T-helper 17 cell (primary cell): ENCODE measurements around the gene NTN4. TPM values are rescaled to one million over a fixed set of nuclear protein-coding genes. Genes with fewer than 3 reads are reported as not detected.
"Not testable (repeated sequence)": the region's sequence is repeated elsewhere in the genome, so short reads cannot be mapped to it uniquely, and the experiment has no call there.

Source experiments
- ATAC-seq: fragments of 150-1000 bp; cut with Tn5 transposase; 2 replicates; pipeline ENCODE4 v1.10.0; 2021; ENCODE audit warnings: mild to moderate bottlenecking, moderate library complexity
- DNase-seq, 3 donors: peaks; one replicate each; pipeline versions ENCODE4 v3.0.0 to v3.0.0-alpha.2; 2020 to 2021
- H3K9me3 ChIP-seq: one replicate; pipeline ENCODE4 v1.7.0; 2013; ENCODE audit warnings: low read length, mild to moderate bottlenecking; ENCODE audit not compliant: control insufficient read depth, poor library complexity, severe bottlenecking
- H3K27ac Mint-ChIP-seq: one replicate; pipeline ENCODE4 v1.8.0; 2022; ENCODE audit warnings: mild to moderate bottlenecking, moderate library complexity, mixed read lengths
- H3K27me3 Mint-ChIP-seq: one replicate; pipeline ENCODE4 v1.8.0; 2022; ENCODE audit warnings: mixed read lengths
- H3K36me3 Mint-ChIP-seq: one replicate; pipeline ENCODE4 v1.8.0; 2022; ENCODE audit warnings: low read depth, mixed read lengths
- H3K4me1 Mint-ChIP-seq: one replicate; pipeline ENCODE4 v1.8.0; 2022; ENCODE audit warnings: mild to moderate bottlenecking, mixed read lengths
- H3K4me3 Mint-ChIP-seq: one replicate; pipeline ENCODE4 v1.8.0; 2022; ENCODE audit warnings: mild to moderate bottlenecking, moderate library complexity, mixed read lengths
- total RNA-seq, 4 donors: library from RNA in 2 of 4; stranded (reverse) in 2 of 4; gene quantifications; one replicate each; pipeline ENCODE4 v1.2.3 and lab custom pipeline; 2022 to 2026

Gene NTN4
- 1 to 10 TPM; 4.8 to 7.6 TPM for total RNA-seq
- total RNA-seq (lab: John Stamatoyannopoulos, UW): 2.9 to 20.0 reads per million in 2 donors

DNA sequence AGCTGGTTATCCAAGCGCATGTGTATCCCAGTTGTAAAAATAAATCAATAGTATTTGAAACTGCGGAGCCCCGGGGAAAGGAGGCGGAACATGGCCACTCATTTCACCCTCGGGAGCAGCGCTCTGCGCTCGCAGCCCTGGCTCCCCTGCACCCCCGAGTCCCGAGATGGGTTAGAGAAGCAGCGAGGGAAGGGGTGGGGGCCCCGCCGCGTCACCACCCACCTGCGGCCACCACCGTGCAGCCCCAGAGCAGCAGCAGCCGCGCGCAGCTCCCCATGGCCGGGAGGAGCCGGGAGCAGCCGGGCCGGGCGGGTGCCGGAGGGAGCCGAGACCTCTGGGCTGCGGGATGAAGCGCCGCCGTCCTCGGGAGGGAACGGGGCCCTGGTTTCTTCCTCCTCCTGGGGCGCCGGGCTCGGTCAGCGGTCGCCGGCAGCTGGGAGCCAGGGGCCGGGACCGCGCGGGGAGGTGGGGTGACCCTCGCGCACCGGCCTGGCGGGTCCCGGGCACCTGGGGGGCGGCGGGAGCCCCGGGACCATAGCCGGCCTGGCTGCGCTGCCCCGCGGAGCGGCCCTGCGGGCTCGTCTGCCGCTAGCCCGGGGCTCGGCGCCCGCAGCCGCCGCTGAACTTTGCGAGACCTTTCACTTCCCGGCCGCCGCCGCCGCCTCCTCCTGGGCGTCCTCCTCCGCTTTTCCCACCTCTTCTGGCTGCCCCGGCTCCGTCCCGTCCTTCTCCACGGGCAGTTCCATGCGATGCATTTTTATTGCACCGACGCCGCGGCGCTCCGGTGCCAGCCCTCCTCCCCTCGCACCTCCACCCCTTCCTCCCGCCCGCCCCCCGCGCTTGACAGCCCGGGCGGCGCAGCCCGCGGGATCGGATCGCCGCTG lies at the start of gene NTN4:
NTN4 (minus strand) TSS at position 732 of the 884 bp plus-strand sequence; CDS start at position 277, 455 bp downstream.
- Mint-ChIP-seq H3K27me3 (peaks cover 35% of the 10 kb centered on the region), H3K4me3 (peak within 1 kb of the TSS; percentile 96), H3K4me1 (peaks cover 20% of the 10 kb centered on the region), H3K36me3 (peaks cover 4% of the 10 kb centered on the region), H3K27ac (peak within 1 kb of the TSS; percentile 89)
- peak; percentile 16 to 22 (median 19) for DNase-seq
- peak; percentile 72 for ATAC-seq
- H3K9me3 ChIP-seq: no peaks in the 10 kb centered on the region

DNA sequence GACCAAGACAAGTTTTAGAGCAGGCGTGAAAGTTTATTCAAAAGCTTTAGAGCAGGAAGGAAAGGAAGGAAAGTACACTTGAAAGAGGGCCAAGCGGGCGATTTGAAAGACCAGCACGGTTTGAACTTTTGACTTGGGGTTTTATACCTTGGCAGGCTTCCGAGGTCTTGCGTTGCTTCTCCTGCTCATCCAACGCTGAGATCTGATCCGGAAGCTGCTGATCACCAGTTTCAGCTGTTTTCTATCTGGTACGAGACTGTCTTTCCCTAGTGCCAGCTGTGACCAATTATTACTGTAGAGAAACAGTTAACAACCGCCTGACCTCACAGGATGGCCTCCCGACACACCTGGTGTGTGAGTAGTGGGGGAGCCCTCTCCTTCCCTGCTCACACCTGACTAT lies 47.6 kb upstream of the NTN4 start:
- Mint-ChIP-seq H3K27me3 (peaks cover 8% of the 10 kb centered on the region), H3K4me1 (peaks cover 8% of the 10 kb centered on the region), H3K27ac (no peak overlapping the region), H3K36me3 (no peaks in the 10 kb centered on the region), H3K4me3 (no peak overlapping the region)
- no peak for DNase-seq
- no peaks in the 10 kb centered on the region for H3K9me3 ChIP-seq
- ATAC-seq: no peak

DNA sequence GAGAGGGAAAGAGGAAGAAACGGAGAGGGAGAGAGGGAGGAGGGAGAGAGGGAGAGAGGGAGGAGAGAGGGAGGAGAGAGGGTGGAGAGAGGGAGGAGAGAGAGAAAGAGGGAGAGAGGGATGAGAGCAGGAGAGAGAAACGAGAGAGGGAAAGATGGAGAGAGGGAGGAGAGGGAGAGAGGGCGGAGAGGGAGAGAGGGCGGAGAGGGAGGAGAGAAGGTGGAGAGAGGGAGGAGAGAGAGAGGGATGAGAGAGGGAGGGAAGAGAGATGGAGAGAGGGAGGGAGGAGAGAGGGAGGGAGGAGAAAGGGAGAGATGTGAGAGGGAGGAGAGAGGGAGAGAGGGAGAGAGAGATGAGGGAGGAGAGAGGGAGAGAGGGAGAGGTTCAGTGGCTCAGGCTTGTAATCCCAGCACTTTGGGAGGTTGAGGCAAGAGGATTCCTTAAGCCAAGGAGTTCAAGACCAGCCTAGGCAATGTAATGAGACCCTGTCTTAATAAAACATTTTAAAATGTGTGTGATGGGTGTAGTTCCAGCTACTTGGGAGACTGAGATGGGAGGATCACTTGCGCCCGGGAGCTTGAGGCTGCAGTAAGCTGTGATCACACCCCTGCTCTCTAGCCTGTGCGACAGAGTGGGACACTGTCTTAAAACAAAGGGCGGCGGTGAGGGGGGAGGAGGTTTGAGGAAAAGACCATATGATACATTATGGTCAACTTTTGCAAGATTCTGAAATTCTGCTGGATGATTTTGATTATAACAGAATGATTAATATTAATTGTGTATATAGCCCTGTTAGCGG lies 46.9 kb upstream of the NTN4 start:
- H3K27me3 Mint-ChIP-seq: peaks cover 9% of the 10 kb centered on the region
- no peak for ATAC-seq
- H3K36me3 Mint-ChIP-seq: no peaks in the 10 kb centered on the region
- H3K4me1 Mint-ChIP-seq: peaks cover 8% of the 10 kb centered on the region
- H3K27ac Mint-ChIP-seq: no peak overlapping the region
- no peaks in the 10 kb centered on the region for H3K9me3 ChIP-seq
- no peak overlapping the region for H3K4me3 Mint-ChIP-seq
- no peak for DNase-seq

DNA sequence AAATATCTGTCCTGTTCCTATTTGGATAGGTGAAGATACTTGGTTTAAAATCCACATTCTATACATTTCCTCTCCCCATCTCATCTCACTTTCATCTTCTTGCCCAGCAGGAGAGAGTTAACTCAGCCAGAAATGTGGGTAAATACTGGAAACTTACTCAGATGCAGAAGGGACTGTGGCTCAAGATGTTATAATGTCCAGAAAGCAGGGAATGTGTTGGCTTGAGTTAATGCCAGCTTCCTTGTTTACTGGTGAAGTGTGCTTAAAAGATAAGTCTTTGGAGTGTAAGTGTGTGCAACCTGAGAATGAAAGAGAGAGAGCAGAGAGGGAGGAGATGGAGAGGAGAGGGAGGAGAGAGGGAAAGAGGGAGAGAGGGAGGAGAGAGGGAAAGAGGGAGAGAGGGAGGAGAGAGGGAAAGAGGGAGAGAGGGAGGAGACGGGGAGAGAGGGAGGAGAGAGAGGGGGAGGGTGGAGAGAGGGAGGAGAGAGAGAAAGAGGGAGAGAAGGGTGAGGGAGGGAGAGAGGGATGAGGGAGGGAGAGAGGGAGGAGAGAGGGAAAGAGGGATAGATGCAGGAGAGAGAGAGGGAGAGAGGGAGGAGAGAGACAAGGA lies 46.2 kb upstream of the NTN4 start:
- Mint-ChIP-seq H3K27me3 (peaks cover 12% of the 10 kb centered on the region), H3K27ac (no peak overlapping the region), H3K36me3 (no peaks in the 10 kb centered on the region), H3K4me1 (peaks cover 8% of the 10 kb centered on the region), H3K4me3 (no peak overlapping the region)
- H3K9me3 ChIP-seq: no peaks in the 10 kb centered on the region
- ATAC-seq (no peak), DNase-seq (no peak)

DNA sequence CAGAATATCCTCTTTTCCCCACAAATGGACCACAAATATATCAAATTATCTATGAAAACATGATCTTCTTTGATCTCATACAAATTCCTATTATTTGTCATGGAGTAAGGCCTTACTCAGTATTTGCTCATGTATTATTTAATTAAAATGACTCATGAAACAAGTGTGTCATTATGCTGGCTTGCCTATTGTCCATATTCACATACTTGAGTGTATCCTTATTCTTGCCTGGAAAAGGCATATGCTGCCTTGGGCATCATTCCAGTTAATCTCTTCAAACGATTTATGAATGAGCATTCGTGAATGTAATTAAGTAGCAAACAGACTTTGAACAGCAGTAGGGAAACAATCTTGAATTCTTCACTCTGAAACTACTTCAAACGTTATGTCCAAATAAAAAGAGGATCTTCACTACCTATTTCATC lies 45.6 kb upstream of the NTN4 start:
- H3K36me3 Mint-ChIP-seq: no peaks in the 10 kb centered on the region
- H3K27ac Mint-ChIP-seq: no peak overlapping the region
- peaks cover 12% of the 10 kb centered on the region for H3K27me3 Mint-ChIP-seq
- H3K4me3 Mint-ChIP-seq: no peak overlapping the region
- H3K4me1 Mint-ChIP-seq: peaks cover 8% of the 10 kb centered on the region
- no peaks in the 10 kb centered on the region for H3K9me3 ChIP-seq
- no peak for ATAC-seq
- DNase-seq: no peak

DNA sequence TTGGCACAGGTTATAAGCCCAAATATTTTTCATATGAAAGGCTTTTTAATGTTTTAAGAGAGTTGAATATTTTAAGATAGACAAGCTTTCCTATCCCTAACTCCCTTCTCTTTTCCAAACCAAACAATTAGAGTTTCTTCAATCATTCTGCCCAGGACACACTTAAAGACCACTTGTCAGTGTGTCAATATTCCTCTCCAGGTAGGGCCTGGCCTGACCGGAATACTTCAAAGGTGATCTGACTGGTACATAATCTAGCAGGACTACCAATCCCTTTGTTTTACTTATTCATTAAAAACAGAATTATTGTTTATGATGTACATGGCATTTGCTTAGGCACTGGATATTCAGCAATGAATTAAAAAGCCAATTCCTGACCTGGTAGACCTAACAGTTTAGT lies 44.0 kb upstream of the NTN4 start:
- H3K9me3 ChIP-seq: no peaks in the 10 kb centered on the region
- Mint-ChIP-seq H3K4me1 (peaks cover 8% of the 10 kb centered on the region), H3K27me3 (peaks cover 21% of the 10 kb centered on the region), H3K36me3 (no peaks in the 10 kb centered on the region), H3K27ac (no peak overlapping the region), H3K4me3 (no peak overlapping the region)
- no peak for ATAC-seq
- DNase-seq: no peak

DNA sequence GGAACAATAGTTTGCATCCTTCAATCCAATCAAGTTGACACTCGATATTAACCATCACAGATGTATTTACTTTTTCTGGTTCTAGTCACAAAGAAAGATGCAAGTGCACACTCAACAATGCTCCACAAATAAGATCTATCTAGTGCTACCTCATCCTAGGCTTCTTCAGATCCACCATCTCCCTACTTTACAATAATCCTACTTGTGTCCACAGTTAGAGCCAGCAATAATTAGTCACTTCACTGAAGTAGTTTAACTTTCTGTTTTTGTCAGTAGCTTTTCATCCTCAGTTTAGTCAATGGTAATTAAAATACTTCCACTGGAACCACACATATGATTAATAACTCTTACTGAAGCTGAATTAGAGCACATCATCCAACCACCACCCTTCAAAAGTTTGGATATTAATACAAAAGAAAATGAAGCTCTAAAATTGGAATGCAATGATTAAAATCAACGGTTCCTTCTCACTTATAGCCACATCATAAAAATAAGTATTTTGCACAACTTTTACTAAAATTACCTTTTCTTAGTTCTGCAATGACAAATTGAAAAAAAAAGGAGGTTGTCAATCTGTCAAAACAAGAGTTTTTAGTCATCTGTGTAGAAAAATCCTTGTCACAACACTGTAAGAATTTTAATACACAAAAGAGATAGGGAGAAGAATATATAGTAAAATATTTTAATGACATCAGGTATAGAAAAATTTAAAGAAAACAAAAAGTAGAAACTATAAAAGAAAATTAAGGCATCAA lies 39.9 kb upstream of the NTN4 start:
- Mint-ChIP-seq H3K4me3 (no peak overlapping the region), H3K27ac (no peak overlapping the region), H3K36me3 (no peaks in the 10 kb centered on the region), H3K27me3 (peaks cover 17% of the 10 kb centered on the region), H3K4me1 (peaks cover 7% of the 10 kb centered on the region)
- no peak for ATAC-seq
- no peak for DNase-seq
- no peaks in the 10 kb centered on the region for H3K9me3 ChIP-seq

DNA sequence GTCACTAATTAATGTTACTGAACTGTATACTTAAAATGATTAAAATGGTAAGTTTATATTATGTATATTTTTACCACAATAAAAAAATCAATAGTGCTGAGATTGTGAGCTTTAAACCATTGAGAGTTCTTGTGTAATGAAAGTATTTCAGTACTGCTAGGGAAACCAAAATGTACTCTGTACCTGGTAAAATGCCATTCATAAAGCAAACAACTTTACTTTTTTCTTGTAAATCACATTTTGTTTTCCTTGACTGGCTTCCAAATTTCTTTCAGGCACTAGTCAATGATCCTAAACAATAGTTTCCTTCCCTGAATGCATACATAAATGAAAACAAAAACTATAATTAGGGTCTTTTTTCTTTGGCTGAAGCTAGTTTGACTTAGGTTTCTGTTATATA lies 38.8 kb upstream of the NTN4 start:
- DNase-seq: no peak
- no peaks in the 10 kb centered on the region for H3K9me3 ChIP-seq
- no peak for ATAC-seq
- Mint-ChIP-seq H3K27ac (no peak overlapping the region), H3K4me3 (no peak overlapping the region), H3K36me3 (no peaks in the 10 kb centered on the region), H3K27me3 (peaks cover 17% of the 10 kb centered on the region), H3K4me1 (peaks cover 7% of the 10 kb centered on the region)

DNA sequence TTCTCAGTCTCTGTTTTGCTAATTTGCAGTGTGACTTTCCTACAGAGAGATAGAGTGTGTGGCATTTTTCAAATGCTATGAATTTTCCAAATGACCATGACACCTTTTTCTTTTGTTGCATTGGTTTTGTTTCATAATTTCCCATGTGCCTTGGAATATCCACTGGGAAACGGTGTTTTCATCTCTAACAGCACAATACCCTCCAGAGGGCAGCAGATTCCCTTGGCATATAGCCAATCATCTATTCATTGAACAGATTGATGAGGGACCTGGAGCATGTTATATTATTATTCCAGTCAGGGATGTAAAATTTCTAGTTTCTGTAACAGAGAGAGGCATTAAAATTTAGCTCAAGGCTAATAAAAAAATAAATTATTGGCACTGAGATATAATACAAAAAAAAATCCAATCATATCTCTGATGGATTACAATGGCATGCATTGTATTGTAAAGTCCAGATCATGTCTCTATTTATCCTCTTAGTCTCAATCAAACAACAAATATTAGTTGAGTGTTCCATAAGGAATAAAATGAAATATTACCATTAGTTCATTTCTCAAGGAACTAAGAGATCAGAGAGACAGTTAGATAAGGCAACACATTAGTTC lies 29.6 kb upstream of the NTN4 start:
- Mint-ChIP-seq H3K36me3 (no peaks in the 10 kb centered on the region), H3K4me3 (no peak overlapping the region), H3K4me1 (no peaks in the 10 kb centered on the region)

DNA sequence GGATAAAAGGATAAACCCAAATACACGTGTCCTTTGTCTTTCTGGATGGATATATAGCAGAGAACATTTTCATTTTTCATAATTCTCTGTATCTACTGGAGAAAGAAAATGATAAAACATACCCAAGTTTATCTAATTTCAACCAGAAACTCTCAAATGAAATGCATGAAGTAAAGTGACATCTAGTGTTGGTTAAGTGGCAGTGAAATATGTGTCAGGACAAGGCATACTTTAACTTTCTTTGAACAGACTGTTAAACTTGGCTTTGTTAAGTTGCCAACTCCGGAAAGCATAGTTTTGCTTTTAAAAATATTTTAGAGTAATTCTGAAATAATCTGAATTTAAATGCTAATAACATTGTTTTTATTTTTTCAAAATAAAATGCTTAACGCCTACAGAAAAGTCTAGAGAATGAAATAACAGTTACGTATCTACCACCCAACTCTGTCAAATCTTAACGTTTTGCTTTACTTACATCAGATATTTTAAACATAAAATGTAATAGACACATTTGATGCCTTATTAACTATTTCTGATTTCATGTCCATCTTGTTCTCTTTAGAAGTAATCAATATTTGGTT lies 25.2 kb upstream of the NTN4 start:
- no peak for DNase-seq
- H3K4me3 Mint-ChIP-seq: no peak overlapping the region
- H3K9me3 ChIP-seq: no peaks in the 10 kb centered on the region
- no peak overlapping the region for H3K27ac Mint-ChIP-seq
- no peaks in the 10 kb centered on the region for H3K36me3 Mint-ChIP-seq
- H3K27me3 Mint-ChIP-seq: peaks cover 12% of the 10 kb centered on the region
- peak; percentile 42 for ATAC-seq
- H3K4me1 Mint-ChIP-seq: no peaks in the 10 kb centered on the region

More for the DNA sequence above, 29.6 kb upstream of the NTN4 start:
- DNase-seq (no peak), ATAC-seq (no peak)
- peaks cover 18% of the 10 kb centered on the region for H3K27me3 Mint-ChIP-seq
- H3K27ac Mint-ChIP-seq: no peak overlapping the region
- no peaks in the 10 kb centered on the region for H3K9me3 ChIP-seq

DNA sequence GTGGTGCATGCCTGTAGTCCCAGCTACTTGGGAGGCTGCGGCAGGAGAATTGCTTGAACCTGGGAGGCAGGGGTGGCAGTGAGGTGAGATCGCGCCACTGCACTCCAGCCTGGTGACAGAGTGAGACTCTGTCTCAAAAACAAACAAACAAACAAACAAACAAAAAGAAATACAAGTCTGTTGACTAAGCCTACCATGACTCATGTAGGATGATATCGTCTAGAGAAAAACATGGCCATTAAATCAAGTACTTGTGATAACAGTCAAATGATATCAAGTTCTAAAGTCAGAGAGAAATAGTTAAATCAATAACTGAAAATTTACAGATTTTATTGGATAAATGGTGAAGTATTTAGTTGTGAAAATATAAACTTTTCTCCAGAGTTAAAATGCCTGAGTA lies 21.6 kb upstream of the NTN4 start:
- H3K4me3 Mint-ChIP-seq, ATAC-seq, H3K4me1 Mint-ChIP-seq: not testable (repeated sequence)

DNA sequence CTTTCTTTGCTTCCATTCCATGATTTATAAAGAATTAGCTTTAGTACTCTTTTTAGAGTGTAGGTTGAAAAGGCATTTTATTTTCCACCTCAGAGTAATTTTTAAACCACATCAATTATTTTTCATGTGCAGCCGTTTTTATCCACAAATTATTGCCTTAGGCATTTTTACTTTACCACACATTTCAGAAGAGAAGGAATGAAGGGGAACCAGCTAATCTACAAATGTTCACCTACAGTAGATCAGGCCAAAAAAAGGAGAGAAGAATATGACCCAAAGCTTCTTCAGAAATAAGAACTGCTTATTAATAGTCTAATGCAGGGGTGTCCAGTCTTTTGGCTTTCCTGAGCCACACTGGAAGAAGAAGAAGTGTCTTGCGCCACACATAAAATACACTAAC lies 19.8 kb upstream of the NTN4 start:
- Mint-ChIP-seq H3K27me3 (peaks cover 10% of the 10 kb centered on the region), H3K36me3 (no peaks in the 10 kb centered on the region), H3K4me3 (no peak overlapping the region), H3K27ac (no peak overlapping the region), H3K4me1 (peaks cover 9% of the 10 kb centered on the region)
- H3K9me3 ChIP-seq: no peaks in the 10 kb centered on the region
- no peak for ATAC-seq
- DNase-seq: no peak

More for the DNA sequence above, 21.6 kb upstream of the NTN4 start:
- DNase-seq, H3K9me3 ChIP-seq, H3K36me3 Mint-ChIP-seq, H3K27ac Mint-ChIP-seq: not testable (repeated sequence)
- peaks cover 10% of the 10 kb centered on the region for H3K27me3 Mint-ChIP-seq
